HG02763 (cell line): ENCODE measurements around the gene AMFR.

ENCODE experiments used
- ATAC-seq: cut with Tn5 transposase; IDR thresholded peaks from one replicate; pipeline ENCODE4 v1.9.1; 2021; ENCODE audit warnings: mild to moderate bottlenecking, moderate library complexity; ENCODE audit not compliant: unreplicated experiment

AMFR gene

GRCh38 chr16:56363781-56364565 is 61.4 kb downstream of the AMFR start:
- no peak for ATAC-seq

- no peak for ATAC-seq
Observed at GRCh38 chr16:56363181-56363716, 62.1 kb downstream of the AMFR start.

- ATAC-seq = no peak
Observed at GRCh38 chr16:56362706-56363105, 62.6 kb downstream of the AMFR start.

- ATAC-seq = no peak
Observed at GRCh38 chr16:56362057-56362655, 63.2 kb downstream of the AMFR start.

- ATAC-seq = no peak
Observed at GRCh38 chr16:56360117-56361008, 65.0 kb downstream of the AMFR start.

GRCh38 chr16:56357765-56358322 is 67.5 kb downstream of the AMFR start:
- no peak for ATAC-seq

GRCh38 chr16:56357241-56357764 is 68.0 kb downstream of the AMFR start:
- no peak for ATAC-seq

GRCh38 chr16:56356276-56357240 is 68.8 kb downstream of the AMFR start:
- ATAC-seq = peak; percentile 90

GRCh38 chr16:56355786-56356275 is 69.5 kb downstream of the AMFR start:
- ATAC-seq = no peak

GRCh38 chr16:56355221-56355620 is 70.1 kb downstream of the AMFR start:
- no peak for ATAC-seq

GRCh38 chr16:56354746-56355145 is 70.6 kb downstream of the AMFR start:
- ATAC-seq = no peak

GRCh38 chr16:56354016-56354415 is 71.3 kb downstream of the AMFR start:
- ATAC-seq = no peak

- no peak for ATAC-seq
Observed at GRCh38 chr16:56353054-56353921, 72.1 kb downstream of the AMFR start.

- ATAC-seq = no peak
Observed at GRCh38 chr16:56352351-56353053, 72.8 kb downstream of the AMFR start.

- no peak for ATAC-seq
Observed at GRCh38 chr16:56351481-56351880, 73.9 kb downstream of the AMFR start.

GRCh38 chr16:56350491-56351405 is 74.6 kb downstream of the AMFR start:
- ATAC-seq = no peak

- no peak for ATAC-seq
Observed at GRCh38 chr16:56349711-56350161, 75.6 kb downstream of the AMFR start.
